ENCODE data around the gene TSPAN13. TPM values are rescaled to one million over a fixed set of nuclear protein-coding genes. Genes with fewer than 3 reads are reported as not detected.

TSPAN13 gene
- total RNA-seq, 4 donors from 2014 or later: 2.8 to 8.3 (median 6.9) TPM

DNA sequence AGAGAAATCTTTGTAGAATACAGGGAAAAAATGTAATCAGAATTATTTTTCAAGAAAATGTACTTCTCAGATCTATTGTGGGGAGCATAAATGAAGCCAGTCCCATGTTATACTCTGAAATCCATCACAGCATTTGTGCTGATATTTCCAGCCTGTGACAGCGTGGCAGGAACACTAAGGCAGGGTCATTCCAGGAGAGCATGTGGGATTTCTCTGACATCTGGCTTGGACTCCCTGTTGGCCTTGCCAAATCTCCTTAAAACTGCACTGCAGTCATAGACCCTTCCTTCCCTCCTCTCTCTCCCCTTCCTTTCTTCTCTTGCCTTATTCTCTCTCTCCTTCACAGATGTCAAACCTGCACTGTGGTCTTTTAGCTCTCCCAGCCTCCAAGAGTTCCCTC, 6.5 kb upstream of the TSPAN13 start:
- intact Hi-C loops (cut with DNase I; ENCODE audit: low total_unique reads): no loop called here
- no peak for DNase-seq
- TF ChIP-seq, protein P1, sequence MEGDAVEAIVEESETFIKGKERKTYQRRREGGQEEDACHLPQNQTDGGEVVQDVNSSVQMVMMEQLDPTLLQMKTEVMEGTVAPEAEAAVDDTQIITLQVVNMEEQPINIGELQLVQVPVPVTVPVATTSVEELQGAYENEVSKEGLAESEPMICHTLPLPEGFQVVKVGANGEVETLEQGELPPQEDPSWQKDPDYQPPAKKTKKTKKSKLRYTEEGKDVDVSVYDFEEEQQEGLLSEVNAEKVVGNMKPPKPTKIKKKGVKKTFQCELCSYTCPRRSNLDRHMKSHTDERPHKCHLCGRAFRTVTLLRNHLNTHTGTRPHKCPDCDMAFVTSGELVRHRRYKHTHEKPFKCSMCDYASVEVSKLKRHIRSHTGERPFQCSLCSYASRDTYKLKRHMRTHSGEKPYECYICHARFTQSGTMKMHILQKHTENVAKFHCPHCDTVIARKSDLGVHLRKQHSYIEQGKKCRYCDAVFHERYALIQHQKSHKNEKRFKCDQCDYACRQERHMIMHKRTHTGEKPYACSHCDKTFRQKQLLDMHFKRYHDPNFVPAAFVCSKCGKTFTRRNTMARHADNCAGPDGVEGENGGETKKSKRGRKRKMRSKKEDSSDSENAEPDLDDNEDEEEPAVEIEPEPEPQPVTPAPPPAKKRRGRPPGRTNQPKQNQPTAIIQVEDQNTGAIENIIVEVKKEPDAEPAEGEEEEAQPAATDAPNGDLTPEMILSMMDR (IDR thresholded peaks at IDR 0.05 in 4 of 5, conservative IDR thresholded peaks at IDR 0.05 in 1 of 5): no peak
- TF ChIP-seq POLR2A (IDR thresholded peaks at IDR 0.05): no peak
- Histone ChIP-seq H3K4me1 (peaks cover 0 to 4% of the 10 kb centered on the region in 2 donors), H3K9me3 (no peaks in the 10 kb centered on the region), H3K27ac (no peak overlapping the region), H3K36me3 (no peaks in the 10 kb centered on the region), H3K4me3 (no peak overlapping the region), H3K27me3 (no peaks in the 10 kb centered on the region)
- no peak for ATAC-seq
- in situ Hi-C loops (cut with MboI; ENCODE audit: low sequenced_read_pairs in 4 of 4): no loop called here

DNA sequence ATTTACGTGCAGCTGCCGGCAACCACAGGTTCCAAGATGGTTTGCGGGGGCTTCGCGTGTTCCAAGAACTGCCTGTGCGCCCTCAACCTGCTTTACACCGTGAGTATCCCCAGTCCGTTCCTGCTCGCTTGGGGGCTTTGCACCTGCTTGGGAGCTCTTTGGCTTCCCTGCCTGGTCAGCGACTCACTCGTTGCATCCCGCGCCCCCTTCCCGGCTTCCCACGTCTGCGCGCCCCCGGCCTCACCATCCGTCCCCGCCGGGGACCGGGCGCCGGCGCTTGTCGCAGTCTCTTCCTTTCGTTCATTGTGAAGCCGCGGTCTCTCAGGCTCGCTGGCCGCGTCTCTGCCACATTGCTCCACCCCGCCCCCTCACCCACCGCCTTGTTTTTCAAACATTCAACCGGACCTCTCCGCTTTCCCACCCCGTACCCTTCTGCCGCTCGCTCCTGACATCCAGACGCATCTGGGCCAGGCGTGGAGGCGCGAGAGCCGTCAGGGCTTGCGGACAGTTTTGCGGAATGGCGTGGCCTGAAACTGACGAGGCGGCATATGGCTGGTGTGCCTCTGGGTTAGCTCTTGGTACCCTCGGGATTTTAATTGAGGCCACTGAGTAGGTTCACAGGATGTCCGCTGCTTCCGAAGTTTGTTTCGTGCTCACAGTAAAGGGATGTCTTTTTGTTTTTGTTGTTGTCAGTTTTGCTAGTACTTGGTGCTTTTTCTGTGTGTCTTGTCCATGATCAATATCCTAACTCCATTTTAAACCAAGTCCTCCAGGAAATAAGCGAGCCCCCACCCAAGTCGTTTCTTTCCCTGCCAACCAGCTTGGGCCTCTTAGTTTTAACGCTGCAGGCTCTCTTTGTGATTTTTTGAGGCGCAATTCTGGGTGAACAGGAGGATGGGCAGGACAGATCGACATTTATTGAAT, 639 bp downstream of the TSPAN13 start:
- no peaks in the 10 kb centered on the region for H3K9me3 ChIP-seq
- DNase-seq: no peak

DNA sequence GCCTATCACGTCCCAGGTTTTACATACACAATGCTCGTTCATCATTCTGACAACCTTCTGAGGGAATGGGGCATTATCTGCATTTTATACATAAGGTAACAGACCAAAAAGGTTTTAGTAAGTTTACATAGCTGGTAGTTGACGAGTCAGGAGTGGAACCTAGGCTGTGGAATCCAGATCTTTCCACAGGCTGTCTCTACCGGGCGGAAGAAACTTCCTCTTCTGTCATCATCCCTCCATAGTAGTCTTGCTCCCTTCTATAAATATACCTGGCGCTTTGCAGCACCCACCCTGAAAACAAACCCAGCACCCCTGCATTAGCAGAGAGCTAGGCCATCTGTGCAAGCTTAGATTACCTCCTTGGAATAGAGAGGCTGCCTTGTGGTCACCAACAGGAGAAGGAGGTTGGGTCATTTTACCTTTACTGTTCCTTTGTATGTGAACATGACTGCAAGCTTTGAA, 1.3 kb downstream of the TSPAN13 start:
- intact Hi-C loops (cut with DNase I; ENCODE audit: low total_unique reads): no loop called here
- DNase-seq (no peak), ATAC-seq (no peak)
- Histone ChIP-seq H3K4me1 (peaks cover 0 to 9% of the 10 kb centered on the region in 2 donors), H3K27me3 (no peaks in the 10 kb centered on the region), H3K4me3 (peak overlapping the region; percentile 60 to 68 (median 65)), H3K27ac (peak overlapping the region in 3 of 4 donors; percentile 57 to 70 (median 66)), H3K9me3 (no peaks in the 10 kb centered on the region), H3K36me3 (no peaks in the 10 kb centered on the region)
- in situ Hi-C loops (cut with MboI; ENCODE audit: low sequenced_read_pairs in 4 of 4): no loop called here
- TF ChIP-seq POLR2A (IDR thresholded peaks at IDR 0.05): no peak
- TF ChIP-seq, protein P1 (IDR thresholded peaks at IDR 0.05 in 4 of 5, conservative IDR thresholded peaks at IDR 0.05 in 1 of 5): no peak

More for the DNA sequence above, 639 bp downstream of the TSPAN13 start:
- intact Hi-C loops (cut with DNase I; ENCODE audit: low total_unique reads): no loop called here
- H3K4me3 ChIP-seq: peak overlapping the region; percentile 60 to 68 (median 65)
- no peaks in the 10 kb centered on the region for H3K27me3 ChIP-seq
- peaks cover 0 to 9% of the 10 kb centered on the region in 2 donors for H3K4me1 ChIP-seq
- peak; percentile 14 to 46 for ATAC-seq
- TF ChIP-seq, protein P1 (IDR thresholded peaks at IDR 0.05 in 4 of 5, conservative IDR thresholded peaks at IDR 0.05 in 1 of 5): no peak
- no peak for TF ChIP-seq POLR2A (IDR thresholded peaks at IDR 0.05)
- in situ Hi-C loops (cut with MboI; ENCODE audit: low sequenced_read_pairs in 4 of 4): no loop called here
- H3K27ac ChIP-seq: peak overlapping the region; percentile 14 to 70 (median 62)
- no peaks in the 10 kb centered on the region for H3K36me3 ChIP-seq

DNA sequence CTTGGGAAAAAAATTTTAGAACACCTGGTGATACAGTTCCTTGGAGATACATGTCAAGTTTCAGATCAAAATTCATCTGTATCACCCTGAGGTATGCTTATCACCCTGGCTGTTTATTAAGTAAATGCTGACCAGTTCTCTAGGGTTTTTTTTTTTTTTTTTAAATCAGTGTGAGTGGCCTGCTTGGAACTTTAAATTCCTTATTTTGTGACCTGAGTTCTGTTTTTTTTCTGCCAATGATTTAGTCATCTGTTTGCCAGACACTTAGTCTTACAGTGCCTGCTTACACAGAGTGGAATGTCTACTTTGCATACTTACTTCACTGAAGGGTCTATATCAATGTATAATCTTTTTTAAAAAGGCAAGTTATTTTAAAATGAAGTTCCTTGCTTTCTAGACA, 1.8 kb downstream of the TSPAN13 start:
- Histone ChIP-seq H3K4me3 (peak overlapping the region in 3 of 4 donors; percentile 60 to 68 (median 64)), H3K27ac (peak overlapping the region in 3 of 4 donors; percentile 57 to 70 (median 66)), H3K27me3 (no peaks in the 10 kb centered on the region), H3K36me3 (no peaks in the 10 kb centered on the region), H3K4me1 (peaks cover 0 to 9% of the 10 kb centered on the region in 2 donors), H3K9me3 (no peaks in the 10 kb centered on the region)
- DNase-seq (no peak), ATAC-seq (no peak)
- intact Hi-C loops (cut with DNase I; ENCODE audit: low total_unique reads): no loop called here
- TF ChIP-seq, protein P1 (IDR thresholded peaks at IDR 0.05 in 4 of 5, conservative IDR thresholded peaks at IDR 0.05 in 1 of 5): no peak
- TF ChIP-seq POLR2A (IDR thresholded peaks at IDR 0.05): no peak
- in situ Hi-C loops (cut with MboI; ENCODE audit: low sequenced_read_pairs in 4 of 4): no loop called here
